Stimulated activated CD8-positive, alpha-beta memory T cell treated with anti-CD3 and anti-CD28 coated beads, Interleukin-7, amount 100 ng/mL, for 24 hours (primary cell): ENCODE measurements around the gene SNX2.
A peak's percentile ranks its signal among the peaks of the same experiment; 100 is the strongest.
"Not testable (repeated sequence)": the region's sequence is repeated elsewhere in the genome, so short reads cannot be mapped to it uniquely, and the experiment has no call there.

Source experiments
- DNase-seq: peaks from one replicate; pipeline ENCODE4 v3.0.0-alpha.2; 2020; ENCODE audit warnings: low read depth

The SNX2 gene

GRCh38 chr5:122774861-122775549 is at the start of gene SNX2:
TSS of gene SNX2 (plus strand) at chr5:122775080. CDS start at chr5:122775104, 24 bp downstream.
- DNase-seq = peak; percentile 82

GRCh38 chr5:122727112-122727541 is 47.8 kb upstream of the SNX2 start:
- DNase-seq = no peak

GRCh38 chr5:122730037-122730436 is 44.8 kb upstream of the SNX2 start:
- no peak for DNase-seq

GRCh38 chr5:122730456-122730855 is 44.4 kb upstream of the SNX2 start:
- no peak for DNase-seq

GRCh38 chr5:122736086-122736845 is 38.6 kb upstream of the SNX2 start:
- no peak for DNase-seq

GRCh38 chr5:122738088-122738487 is 36.8 kb upstream of the SNX2 start:
- DNase-seq = no peak

- DNase-seq = no peak
Observed at GRCh38 chr5:122741681-122742080, 33.2 kb upstream of the SNX2 start.

GRCh38 chr5:122743261-122743660 is 31.6 kb upstream of the SNX2 start:
- no peak for DNase-seq

GRCh38 chr5:122745597-122745996 is 29.3 kb upstream of the SNX2 start:
- no peak for DNase-seq

GRCh38 chr5:122749886-122750285 is 25.0 kb upstream of the SNX2 start:
- no peak for DNase-seq

- DNase-seq = no peak
Observed at GRCh38 chr5:122751293-122751782, 23.5 kb upstream of the SNX2 start.

- DNase-seq = no peak
Observed at GRCh38 chr5:122753500-122753899, 21.4 kb upstream of the SNX2 start.

- no peak for DNase-seq
Observed at GRCh38 chr5:122755783-122756182, 19.1 kb upstream of the SNX2 start.

GRCh38 chr5:122756264-122756911 is 18.5 kb upstream of the SNX2 start:
- DNase-seq = no peak

GRCh38 chr5:122757285-122757684 is 17.6 kb upstream of the SNX2 start:
- DNase-seq = no peak

- no peak for DNase-seq
Observed at GRCh38 chr5:122759241-122760070, 15.4 kb upstream of the SNX2 start.

- no peak for DNase-seq
Observed at GRCh38 chr5:122760236-122760635, 14.6 kb upstream of the SNX2 start.

- DNase-seq = no peak
Observed at GRCh38 chr5:122761115-122761514, 13.8 kb upstream of the SNX2 start.

- DNase-seq = not testable (repeated sequence)
Observed at GRCh38 chr5:122761896-122762295, 13.0 kb upstream of the SNX2 start.

GRCh38 chr5:122766130-122766529 is 8.8 kb upstream of the SNX2 start:
- no peak for DNase-seq

- DNase-seq = no peak
Observed at GRCh38 chr5:122770477-122770876, 4.4 kb upstream of the SNX2 start.

- no peak for DNase-seq
Observed at GRCh38 chr5:122772446-122772845, 2.4 kb upstream of the SNX2 start.
